DMS53 treated with DMSO at 0.1 percent for 48 hours (cell line): ENCODE measurements around the gene NISCH.

Experiments used
- DNase-seq: peaks from one replicate; lab custom pipeline; 2025; ENCODE audit not compliant: unreplicated experiment; lab: John Stamatoyannopoulos, UW

The NISCH gene

DNA sequence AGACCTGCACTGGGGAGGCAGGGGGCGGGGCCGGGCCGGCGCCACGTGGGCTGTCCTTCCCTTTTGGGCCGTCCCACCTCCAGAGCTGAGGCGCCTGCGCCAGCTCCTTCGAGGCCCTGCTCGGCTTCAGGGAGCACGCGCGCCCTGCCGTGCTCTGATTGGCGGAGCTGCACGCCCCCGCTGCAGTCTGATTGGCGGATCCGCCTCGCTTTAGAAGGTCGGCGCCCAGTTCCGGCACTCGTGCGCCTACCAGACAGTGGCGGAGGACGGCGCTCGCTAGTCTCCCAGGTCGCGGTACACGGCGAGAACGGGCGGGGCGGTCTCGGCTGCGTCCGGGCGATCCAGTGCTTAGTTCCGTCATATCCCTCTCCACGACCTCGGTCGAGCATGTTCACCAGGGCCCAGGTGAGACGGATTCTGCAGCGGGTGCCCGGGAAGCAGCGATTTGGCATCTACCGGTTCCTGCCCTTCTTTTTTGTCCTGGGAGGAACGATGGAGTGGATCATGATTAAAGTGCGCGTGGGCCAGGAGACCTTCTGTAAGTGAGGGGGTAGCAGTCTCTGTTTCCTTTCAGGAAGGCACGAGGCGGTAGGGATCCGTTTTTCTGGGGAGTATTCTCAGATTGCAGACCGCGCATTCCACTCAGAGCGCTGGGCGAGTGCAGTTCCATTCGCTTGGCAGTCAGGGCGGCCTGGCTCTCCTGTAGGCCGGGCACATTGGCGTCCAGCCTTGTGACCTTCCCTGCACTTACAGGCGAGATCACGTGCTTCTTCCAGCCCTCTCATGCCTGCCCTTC, 81.2 kb downstream of the NISCH start, which contains the start of gene UQCC5:
TSS of gene UQCC5 (plus strand) at position 237 of the 796 bp plus-strand sequence. CDS start at position 388, 151 bp downstream.
- peak; percentile 78 for DNase-seq

DNA sequence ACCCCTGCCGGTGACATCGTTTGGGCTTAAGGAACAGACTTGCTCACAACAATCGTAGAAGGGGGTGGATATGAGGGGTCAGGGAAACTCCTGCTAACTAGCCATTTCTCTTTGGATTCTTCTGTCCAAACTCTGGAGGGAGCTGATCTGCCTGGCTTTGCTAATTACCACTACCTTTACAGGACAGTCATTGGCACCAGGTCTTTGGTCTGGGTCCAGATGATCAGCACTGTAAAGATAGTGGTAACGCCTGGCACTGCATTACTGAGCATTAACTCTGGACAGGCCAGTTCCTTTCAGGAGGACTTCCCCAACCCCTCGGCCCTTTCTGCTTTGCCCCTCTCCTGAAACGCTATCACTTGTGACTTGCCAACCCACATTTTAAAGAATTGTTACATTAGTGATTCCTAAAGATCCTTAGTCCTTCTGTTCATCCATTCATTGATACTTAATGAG, 81.8 kb downstream of the NISCH start:
- DNase-seq, result no peak

DNA sequence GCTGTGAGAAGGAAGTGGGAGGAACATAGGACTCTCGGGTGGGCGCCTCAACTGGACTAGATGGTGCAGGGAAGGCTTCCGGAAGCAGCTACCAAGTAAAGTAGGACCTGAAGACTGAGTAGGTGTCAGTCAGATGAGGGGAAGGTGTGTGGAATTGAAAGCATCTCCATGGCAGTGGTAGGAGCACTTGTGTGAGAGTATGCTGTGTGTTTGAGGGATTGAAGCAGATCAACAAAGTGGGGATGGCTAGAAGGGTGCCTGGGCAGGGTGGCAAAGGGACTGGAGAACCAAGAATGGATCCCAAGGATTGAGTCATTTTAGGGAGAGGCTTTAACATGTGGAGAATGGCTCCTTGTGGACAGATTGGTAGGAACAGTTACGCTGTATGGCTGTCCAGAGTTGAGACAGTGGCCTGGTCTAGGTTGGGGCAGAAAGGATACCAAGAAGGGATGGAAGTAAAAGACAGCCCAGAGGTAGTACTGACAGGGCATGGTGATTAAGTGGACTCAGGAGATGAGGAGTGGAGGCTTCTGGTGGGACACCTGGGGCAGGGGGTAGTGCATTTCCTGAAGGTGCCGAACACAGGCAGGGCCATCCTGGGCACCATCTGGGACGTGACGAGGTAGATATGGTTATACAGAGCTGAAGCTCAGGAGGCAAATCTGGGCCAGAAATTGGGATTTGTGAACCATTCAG, 82.5 kb downstream of the NISCH start:
- no peak for DNase-seq

DNA sequence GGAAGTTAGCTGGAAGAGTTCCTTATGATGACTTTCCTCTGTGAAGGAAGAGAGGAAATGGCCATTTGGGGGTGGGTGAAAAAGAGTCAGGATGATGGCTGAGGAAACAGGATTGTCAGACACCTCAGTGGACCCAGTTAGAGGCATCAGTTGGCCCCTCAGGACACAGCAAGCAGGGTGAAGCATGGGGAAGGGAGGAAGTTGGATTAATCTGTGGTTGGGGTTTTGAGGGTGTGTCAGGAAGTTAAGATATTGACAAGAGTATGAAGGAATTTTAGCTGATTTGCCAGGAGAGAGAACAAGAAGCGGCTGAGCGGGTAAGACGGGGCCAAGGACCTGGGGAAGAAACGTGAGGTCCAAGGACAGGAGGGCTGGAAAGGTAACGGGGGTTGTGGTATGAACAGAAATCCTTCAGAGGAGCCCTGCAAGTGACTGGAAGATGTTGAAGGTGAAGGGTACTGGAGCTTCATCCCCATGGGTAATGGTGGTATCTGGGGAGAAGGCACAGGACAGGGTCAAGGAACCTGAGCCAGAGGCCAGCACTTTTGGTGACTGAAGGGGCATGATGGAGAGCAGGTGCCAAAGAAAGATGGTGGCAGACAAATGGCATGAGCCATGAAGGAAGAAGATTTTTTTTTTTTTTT, 83.7 kb downstream of the NISCH start:
- DNase-seq, result no peak

DNA sequence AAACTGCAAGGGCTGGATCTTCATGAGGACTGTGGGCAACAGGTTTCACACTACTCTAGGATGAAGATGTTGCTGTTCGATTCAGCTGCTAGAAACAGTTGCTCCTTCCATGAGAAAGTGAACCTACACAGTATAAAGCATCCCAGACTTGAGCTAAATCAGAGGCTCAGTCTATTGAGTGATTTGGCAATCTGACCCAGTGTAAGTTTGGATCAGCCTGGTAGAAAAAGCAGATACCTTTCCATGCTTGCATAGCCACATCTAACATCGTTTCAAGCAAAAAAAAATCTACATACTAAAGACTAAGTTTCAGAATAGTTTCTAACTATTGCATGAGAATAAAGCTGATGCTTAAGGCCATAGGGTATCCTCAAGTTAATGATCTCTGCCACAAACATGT, 85.6 kb downstream of the NISCH start:
- DNase-seq, result no peak
